Activated T-cell treated with anti-CD3 and anti-CD28 coated beads, Interleukin-2, amount 50 U/mL, for 72 hours (primary cell): Measurements from ENCODE around the gene ILRUN. TPM values are rescaled to one million over a fixed set of nuclear protein-coding genes. Genes with fewer than 3 reads are reported as not detected.
"Not testable (repeated sequence)": the region's sequence is repeated elsewhere in the genome, so short reads cannot be mapped to it uniquely, and the experiment has no call there.

Source experiments
- ATAC-seq, 2 donors: fragments of 150-1000 bp; cut with Tn5 transposase; replicated peaks in 1 of 2; 2 replicates each; pipeline ENCODE4 v1.10.0; 2021; ENCODE audit warnings: moderate library complexity in 2 of 2, mild to moderate bottlenecking in 1 of 2
- DNase-seq, 2 donors: peaks; one replicate each; pipeline ENCODE4 v3.0.0; 2021 to 2022; ENCODE audit warnings: mixed read lengths in 1 of 2
- H3K27ac Mint-ChIP-seq: one replicate; pipeline ENCODE4 v1.8.0; 2022; ENCODE audit warnings: mild to moderate bottlenecking, moderate library complexity, mixed read lengths
- H3K27me3 Mint-ChIP-seq: one replicate; pipeline ENCODE4 v1.8.0; 2022; ENCODE audit warnings: low read depth, mixed read lengths
- H3K36me3 Mint-ChIP-seq, 2 donors: one replicate each; pipeline ENCODE4 v1.8.0; 2022; ENCODE audit warnings: mixed read lengths in 2 of 2, mild to moderate bottlenecking in 1 of 2; ENCODE audit not compliant: insufficient read depth in 2 of 2
- H3K4me1 Mint-ChIP-seq: one replicate; pipeline ENCODE4 v1.8.0; 2022; ENCODE audit warnings: low read depth, mixed read lengths
- H3K4me3 Mint-ChIP-seq, 2 donors: one replicate each; pipeline ENCODE4 v1.8.0; 2022; ENCODE audit warnings: mild to moderate bottlenecking in 2 of 2, mixed read lengths in 2 of 2, moderate library complexity in 2 of 2
- H3K9me3 Mint-ChIP-seq, 2 donors: one replicate each; pipeline ENCODE4 v1.8.0; 2022; ENCODE audit warnings: mixed read lengths in 2 of 2
- total RNA-seq, 2 donors: library from RNA; stranded (reverse); gene quantifications; one replicate each; pipeline ENCODE4 v1.2.3, GENCODE V29; 2022

ILRUN gene
- total RNA-seq, 2 donors from 2014 or later, result 68.8 to 78.8 TPM

DNA sequence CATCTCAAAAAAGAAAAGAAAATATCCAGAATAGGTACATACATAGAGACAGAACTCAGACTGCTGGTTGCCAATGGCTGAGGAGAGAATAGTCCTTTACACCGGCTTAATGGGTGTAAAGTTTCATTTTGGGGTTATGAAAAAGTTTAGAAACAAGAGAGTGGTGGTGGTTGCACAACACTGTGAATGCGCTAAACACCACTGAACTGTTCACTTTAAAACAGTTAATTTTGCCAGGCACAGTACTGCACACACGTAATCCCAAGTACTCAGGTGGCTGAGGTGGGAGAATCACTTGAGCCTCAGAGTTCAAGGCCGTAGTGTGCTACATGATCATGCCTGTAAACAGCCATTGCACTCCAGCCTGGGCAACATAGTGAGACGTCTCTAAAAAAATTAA lies 7.6 kb downstream of the ILRUN start:
- Mint-ChIP-seq H3K36me3 (peaks cover 1 to 3% of the 10 kb centered on the region in 2 donors), H3K4me3 (no peak overlapping the region), H3K27ac (no peak overlapping the region), H3K4me1 (peaks cover 32% of the 10 kb centered on the region), H3K27me3 (no peaks in the 10 kb centered on the region), H3K9me3 (no peaks in the 10 kb centered on the region)
- ATAC-seq, result no peak
- no peak for DNase-seq

DNA sequence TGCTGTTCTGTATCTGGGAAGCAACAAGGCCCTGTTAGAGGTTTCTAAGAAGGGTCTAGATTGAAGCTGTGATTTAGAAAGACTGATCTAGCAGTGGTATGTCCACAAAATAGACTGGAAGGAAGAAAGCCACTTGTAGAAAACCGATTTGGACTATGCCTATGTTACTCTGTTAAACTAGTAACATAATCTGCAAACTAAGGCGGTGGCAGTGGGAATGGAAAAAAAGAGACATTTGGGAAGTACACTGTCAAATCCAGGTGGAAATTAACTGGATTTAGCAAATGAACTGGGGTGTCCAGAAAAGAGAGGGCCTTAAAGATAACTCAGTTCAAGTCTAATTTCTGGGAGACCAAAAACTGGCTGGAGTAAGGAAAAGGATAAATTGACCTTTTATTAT lies 11.6 kb downstream of the ILRUN start:
- H3K4me1 Mint-ChIP-seq, result peaks cover 14% of the 10 kb centered on the region
- no peak overlapping the region for H3K4me3 Mint-ChIP-seq
- H3K27ac Mint-ChIP-seq, result no peak overlapping the region

DNA sequence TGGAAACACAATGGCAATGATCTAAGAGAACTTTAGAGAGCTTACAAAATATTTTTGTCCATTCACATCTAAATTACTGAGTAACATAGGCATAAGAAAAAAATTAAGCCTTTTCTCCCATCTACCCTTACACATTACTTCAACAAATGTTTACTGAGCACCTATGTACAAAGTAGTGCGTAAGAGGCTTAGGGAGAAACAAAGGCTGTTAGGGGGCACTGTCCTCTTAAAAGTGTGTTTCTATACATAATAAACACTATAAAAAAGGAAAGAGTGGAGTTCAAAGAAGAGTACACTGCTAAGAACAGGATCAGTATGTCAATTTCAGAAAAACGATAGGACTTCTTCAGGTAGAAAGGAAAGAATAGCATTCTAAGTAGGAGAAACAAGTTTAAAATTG lies 12.2 kb downstream of the ILRUN start:
- H3K36me3 Mint-ChIP-seq, result peaks cover 1 to 3% of the 10 kb centered on the region in 2 donors
- no peaks in the 10 kb centered on the region for H3K9me3 Mint-ChIP-seq
- H3K27ac Mint-ChIP-seq, result peak overlapping the region; percentile 13
- ATAC-seq (no peak), DNase-seq (no peak)
- H3K4me3 Mint-ChIP-seq, result no peak overlapping the region
- H3K27me3 Mint-ChIP-seq, result no peaks in the 10 kb centered on the region
- H3K4me1 Mint-ChIP-seq, result peaks cover 14% of the 10 kb centered on the region

More for the DNA sequence above, 11.6 kb downstream of the ILRUN start:
- DNase-seq, result no peak
- Mint-ChIP-seq H3K27me3 (no peaks in the 10 kb centered on the region), H3K36me3 (peaks cover 1 to 3% of the 10 kb centered on the region in 2 donors), H3K9me3 (no peaks in the 10 kb centered on the region)
- ATAC-seq, result no peak

DNA sequence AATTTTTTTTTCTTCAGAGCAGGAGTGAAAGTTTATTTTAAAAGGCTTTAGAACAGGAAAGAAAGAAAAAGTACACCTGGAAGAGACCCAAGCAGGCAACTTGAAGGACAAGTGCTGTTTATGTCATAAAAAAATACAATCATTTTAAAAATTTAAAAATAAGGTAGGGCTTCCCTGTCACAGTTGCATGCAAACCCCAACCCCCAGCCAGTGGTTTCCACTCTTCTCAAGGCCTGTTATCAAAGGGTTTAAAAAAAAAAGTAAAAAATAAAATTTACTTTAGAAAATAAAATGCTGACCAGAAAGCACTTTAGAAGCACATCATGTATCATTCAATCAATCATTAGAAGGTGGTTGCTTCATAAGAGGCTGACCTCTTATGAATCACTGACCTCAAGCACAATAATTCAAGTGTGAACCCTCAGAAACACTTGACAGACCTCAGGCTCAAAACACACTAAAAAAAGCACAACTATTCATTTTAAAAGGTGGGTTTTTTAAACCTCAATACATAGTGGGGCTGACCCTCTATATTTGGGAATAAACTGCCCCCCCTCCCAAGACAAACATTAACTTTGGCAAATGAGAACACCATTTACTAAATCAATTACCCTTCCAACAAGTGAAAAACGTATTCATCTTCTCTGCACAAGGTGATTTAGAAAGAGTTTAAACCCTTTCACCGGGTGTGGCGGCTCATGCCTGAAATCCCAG lies 15.6 kb downstream of the ILRUN start:
- no peak overlapping the region for H3K27ac Mint-ChIP-seq
- no peaks in the 10 kb centered on the region for H3K36me3 Mint-ChIP-seq
- H3K27me3 Mint-ChIP-seq, result no peaks in the 10 kb centered on the region
- H3K9me3 Mint-ChIP-seq, result no peaks in the 10 kb centered on the region
- no peak for DNase-seq
- H3K4me1 Mint-ChIP-seq, result peaks cover 22% of the 10 kb centered on the region
- peak in 1 of 2 donors; percentile 58 for ATAC-seq
- H3K4me3 Mint-ChIP-seq, result no peak overlapping the region

DNA sequence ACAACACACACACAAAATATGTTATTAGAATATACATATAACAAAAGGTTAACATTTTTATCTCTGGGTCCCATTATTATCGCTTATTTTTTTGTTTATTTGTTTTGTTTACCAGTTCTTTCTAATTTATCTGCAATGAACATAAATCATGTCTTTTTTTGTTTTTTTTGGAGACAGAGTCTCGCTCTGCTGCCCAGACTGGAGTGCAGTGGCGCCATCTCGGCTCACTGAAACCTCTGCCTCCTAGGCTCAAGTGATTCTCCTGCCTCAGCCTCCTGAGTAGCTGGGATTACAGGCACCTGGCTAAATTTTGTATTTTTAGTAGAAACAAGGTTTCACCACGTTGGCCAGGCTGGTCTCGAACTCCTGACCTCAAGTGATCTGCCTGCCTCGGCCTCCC lies 16.3 kb downstream of the ILRUN start:
- not testable (repeated sequence) for DNase-seq, H3K4me3 Mint-ChIP-seq, ATAC-seq, H3K36me3 Mint-ChIP-seq, H3K27me3 Mint-ChIP-seq, H3K27ac Mint-ChIP-seq, H3K9me3 Mint-ChIP-seq
- H3K4me1 Mint-ChIP-seq, result peaks cover 28% of the 10 kb centered on the region

DNA sequence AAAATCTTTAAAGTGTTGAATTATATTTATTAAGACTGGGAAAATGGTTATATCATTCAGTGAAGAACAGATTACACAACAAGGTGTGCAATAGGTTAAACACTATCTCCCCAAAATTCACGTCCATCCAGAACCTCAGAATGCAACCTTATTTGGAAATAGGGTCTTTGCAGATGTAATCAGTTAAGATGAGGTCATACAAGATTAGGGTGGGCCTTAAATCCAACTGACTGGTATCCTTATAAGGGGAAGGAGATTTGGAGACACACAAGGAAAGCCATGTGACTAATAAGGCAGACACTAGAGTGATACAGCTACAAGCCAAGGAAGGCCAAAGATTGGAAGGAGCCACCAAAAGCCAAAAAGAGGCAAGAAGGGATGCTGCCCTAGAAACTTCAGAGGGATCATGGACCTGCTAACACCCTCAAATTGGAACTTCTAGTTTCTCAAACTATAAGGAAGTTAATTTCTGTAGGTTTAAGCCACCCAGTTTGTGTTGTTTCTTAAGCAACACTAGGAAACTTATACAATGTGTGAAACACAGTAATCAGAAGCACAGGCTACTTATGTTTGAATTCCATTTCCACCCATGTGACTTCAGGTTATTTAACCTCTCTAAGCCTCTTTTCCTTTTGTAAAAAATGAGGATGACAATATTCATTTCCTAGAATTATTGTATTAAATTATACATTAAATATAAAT lies 16.9 kb downstream of the ILRUN start:
- no peak for ATAC-seq
- H3K36me3 Mint-ChIP-seq, result no peaks in the 10 kb centered on the region
- H3K4me3 Mint-ChIP-seq, result no peak overlapping the region
- no peak for DNase-seq
- no peaks in the 10 kb centered on the region for H3K27me3 Mint-ChIP-seq
- H3K9me3 Mint-ChIP-seq, result no peaks in the 10 kb centered on the region
- H3K27ac Mint-ChIP-seq, result no peak overlapping the region
- peaks cover 28% of the 10 kb centered on the region for H3K4me1 Mint-ChIP-seq

DNA sequence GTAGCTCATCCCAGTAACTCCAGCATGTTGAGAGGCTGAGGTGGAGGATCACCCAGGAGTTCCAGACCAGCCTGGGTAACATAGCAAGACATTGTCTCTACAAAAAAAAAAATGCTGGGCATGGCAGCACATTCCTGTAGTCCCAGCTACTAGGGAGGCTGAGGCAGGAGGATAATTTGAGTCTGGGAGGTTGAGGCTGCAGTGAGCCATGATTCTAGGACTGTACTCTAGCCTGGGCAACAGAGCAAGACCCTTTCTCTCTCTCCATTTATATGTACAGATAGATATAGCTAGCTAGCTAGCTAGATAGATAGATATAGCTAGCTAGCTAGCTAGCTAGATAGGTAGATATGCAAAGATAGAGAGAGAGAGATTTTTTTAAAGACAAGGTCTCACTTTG lies 20.4 kb downstream of the ILRUN start:
- no peak for ATAC-seq
- no peak for DNase-seq
- peak overlapping the region; percentile 80 for H3K27ac Mint-ChIP-seq
- no peak overlapping the region for H3K4me3 Mint-ChIP-seq
- H3K9me3 Mint-ChIP-seq, result no peaks in the 10 kb centered on the region
- peaks cover 0 to 2% of the 10 kb centered on the region in 2 donors for H3K36me3 Mint-ChIP-seq
- H3K27me3 Mint-ChIP-seq, result no peaks in the 10 kb centered on the region
- H3K4me1 Mint-ChIP-seq, result peaks cover 56% of the 10 kb centered on the region

DNA sequence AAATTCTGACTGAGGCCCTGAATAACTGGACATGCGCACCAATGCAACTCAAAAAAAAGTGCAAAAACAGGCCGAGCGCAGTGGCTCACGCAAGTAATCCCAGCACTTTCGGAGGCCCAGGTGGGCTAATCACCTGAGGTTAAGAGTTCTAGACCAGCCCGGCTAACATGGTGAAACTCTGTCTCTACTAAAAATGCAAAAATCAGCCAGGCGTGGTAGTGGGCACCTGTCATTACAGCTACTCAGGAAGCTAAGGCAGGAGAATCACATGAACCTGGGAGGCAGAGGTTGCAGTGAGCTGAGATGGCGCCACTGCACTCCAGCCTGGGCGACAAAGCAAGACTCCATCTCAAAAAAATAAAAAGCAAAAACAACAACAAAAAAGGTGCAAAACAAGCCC lies 21.6 kb downstream of the ILRUN start:
- not testable (repeated sequence) for H3K27me3 Mint-ChIP-seq, H3K9me3 Mint-ChIP-seq, H3K36me3 Mint-ChIP-seq, ATAC-seq, DNase-seq, H3K4me3 Mint-ChIP-seq
- Mint-ChIP-seq H3K27ac (peak overlapping the region; percentile 90), H3K4me1 (peaks cover 68% of the 10 kb centered on the region)

DNA sequence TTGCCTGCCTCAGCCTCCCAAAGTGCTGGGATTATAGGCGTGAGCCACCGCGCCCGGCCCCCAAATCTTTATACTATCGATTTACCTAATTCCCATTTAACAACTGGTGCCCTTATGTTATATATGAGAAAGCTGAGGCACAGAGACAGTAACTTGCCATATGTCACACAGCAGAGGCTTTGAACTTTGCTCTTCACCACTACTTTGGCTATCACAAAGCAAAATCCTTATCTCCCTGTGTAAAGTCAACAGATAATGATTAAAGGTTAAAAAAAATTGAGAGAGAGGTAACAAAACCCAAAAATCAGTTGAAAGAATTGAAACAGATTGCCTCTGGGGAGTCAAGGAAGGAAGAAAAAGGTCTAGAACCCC lies 22.3 kb downstream of the ILRUN start:
- no peak for DNase-seq
- peaks cover 68% of the 10 kb centered on the region for H3K4me1 Mint-ChIP-seq
- no peaks in the 10 kb centered on the region for H3K9me3 Mint-ChIP-seq
- no peak for ATAC-seq
- H3K36me3 Mint-ChIP-seq, result peaks cover 2 to 3% of the 10 kb centered on the region in 2 donors
- no peaks in the 10 kb centered on the region for H3K27me3 Mint-ChIP-seq
- H3K4me3 Mint-ChIP-seq, result peak overlapping the region; percentile 51 to 78
- H3K27ac Mint-ChIP-seq, result peak overlapping the region; percentile 90

DNA sequence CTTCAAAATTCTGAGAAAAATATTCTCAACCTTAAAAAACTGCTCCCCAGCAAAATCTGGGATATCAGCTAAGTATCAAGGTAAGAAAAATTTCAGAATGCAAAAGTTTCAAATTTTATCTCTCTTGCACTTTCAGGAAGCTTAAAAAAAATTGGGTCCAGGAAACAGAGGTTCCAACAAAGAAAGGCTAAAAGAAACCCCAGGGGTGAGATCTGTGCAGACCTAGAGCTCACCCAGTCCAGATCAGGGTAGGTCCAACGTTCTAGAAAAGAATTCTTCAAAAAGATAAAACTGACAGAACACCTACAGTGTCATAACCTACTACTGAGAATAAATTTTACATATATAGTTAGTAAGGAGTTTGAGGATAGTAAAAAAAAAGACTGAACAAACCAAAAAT lies 23.5 kb downstream of the ILRUN start:
- ATAC-seq (no peak), DNase-seq (no peak)
- Mint-ChIP-seq H3K4me3 (peak overlapping the region; percentile 78 to 83), H3K27me3 (no peaks in the 10 kb centered on the region), H3K36me3 (peaks cover 2 to 3% of the 10 kb centered on the region in 2 donors), H3K9me3 (no peaks in the 10 kb centered on the region), H3K27ac (peak overlapping the region; percentile 90), H3K4me1 (peaks cover 69% of the 10 kb centered on the region)

DNA sequence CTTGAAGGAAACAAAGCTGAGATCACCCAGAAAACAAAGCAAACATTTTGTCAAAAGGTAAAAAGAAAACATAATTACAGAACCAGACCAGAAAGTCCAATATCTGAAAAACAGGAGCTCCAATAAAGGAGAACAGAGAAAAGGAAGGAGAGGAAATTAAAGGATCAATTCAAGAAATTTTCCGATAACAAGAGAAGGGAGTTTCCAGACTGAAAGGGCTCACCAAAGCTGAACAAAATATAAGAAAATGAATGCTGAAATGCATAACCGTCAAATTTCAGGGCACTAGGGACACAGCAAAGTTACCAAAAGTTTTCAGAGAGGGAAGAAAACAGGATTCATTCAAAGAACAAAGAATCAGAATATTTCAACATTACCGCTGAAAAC lies 23.9 kb downstream of the ILRUN start:
- H3K36me3 Mint-ChIP-seq, result peaks cover 2 to 3% of the 10 kb centered on the region in 2 donors
- peak overlapping the region; percentile 90 for H3K27ac Mint-ChIP-seq
- H3K27me3 Mint-ChIP-seq, result no peaks in the 10 kb centered on the region
- ATAC-seq, result no peak
- H3K9me3 Mint-ChIP-seq, result no peaks in the 10 kb centered on the region
- H3K4me3 Mint-ChIP-seq, result peak overlapping the region; percentile 78 to 83
- DNase-seq, result no peak
- H3K4me1 Mint-ChIP-seq, result peaks cover 73% of the 10 kb centered on the region

DNA sequence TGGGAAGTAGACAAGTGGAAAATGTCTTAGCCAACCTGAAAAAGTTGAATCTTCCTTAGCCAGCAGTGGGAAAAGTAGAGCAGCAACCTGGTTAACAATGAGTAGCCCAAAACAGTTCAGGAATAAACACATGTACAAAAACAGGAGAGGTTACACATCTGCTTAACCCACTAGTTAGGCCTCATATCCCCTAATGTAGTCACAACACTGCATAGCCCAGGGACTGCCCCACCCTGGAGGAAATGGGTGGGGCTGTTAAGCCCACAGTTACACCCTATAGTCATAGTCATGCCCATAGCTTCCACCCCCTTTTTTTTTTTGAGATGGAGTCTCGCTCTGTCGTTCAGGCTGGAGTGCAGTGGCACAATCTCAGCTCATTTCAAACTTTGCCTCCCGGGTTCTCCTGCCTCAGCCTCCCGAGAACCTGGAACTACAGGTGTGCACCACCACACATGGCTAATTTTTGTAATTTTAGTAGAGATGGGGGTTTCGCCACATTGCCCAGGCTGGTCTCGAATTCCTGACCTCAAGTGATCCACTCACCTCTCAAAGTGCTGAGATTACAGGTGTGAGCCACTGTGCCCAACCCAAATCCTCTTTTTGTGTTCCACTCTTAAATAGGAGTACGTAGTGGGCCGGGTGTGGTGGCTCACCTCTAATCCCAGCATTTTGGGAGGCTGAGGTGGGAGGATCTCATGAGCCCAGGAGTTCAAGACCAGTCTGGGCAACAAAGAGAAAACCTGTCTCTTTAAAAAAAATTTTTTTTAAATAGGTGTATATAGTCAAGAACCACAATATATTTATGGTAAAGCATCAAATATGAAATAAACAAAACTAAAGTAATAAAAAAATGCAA lies 24.5 kb downstream of the ILRUN start:
- peak; percentile 81 for DNase-seq
- peak; percentile 99 to 100 for ATAC-seq
- Mint-ChIP-seq H3K27me3 (no peaks in the 10 kb centered on the region), H3K9me3 (no peaks in the 10 kb centered on the region), H3K27ac (peak overlapping the region; percentile 90), H3K4me1 (peaks cover 76% of the 10 kb centered on the region), H3K4me3 (peak overlapping the region; percentile 78 to 83), H3K36me3 (peaks cover 2 to 3% of the 10 kb centered on the region in 2 donors)

DNA sequence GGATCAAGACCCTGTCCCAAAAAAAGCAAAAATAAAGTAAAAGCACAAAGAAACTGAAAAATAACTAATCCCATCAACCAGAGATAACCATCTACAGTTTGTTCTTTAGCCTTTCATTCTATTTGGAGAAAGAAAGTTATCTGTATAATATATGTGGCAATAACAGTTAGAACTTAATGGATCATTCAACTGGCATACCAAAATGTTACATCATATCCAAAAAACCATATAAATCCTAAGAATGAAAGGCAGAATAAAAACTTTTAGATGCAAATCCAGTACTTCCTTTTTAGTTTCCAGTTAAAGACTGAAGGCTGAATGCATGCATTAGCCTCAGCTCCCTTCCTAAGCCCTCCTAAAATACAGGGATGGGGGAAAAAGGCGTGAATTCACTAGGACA lies 25.2 kb downstream of the ILRUN start:
- H3K9me3 Mint-ChIP-seq, result no peaks in the 10 kb centered on the region
- ATAC-seq (no peak), DNase-seq (no peak)
- peaks cover 2 to 3% of the 10 kb centered on the region in 2 donors for H3K36me3 Mint-ChIP-seq
- H3K4me1 Mint-ChIP-seq, result peaks cover 72% of the 10 kb centered on the region
- H3K4me3 Mint-ChIP-seq, result peak overlapping the region; percentile 78 to 83
- H3K27me3 Mint-ChIP-seq, result no peaks in the 10 kb centered on the region
- H3K27ac Mint-ChIP-seq, result peak overlapping the region; percentile 90
